Cardiac muscle cell (in vitro differentiated cells and primary cell): ENCODE measurements around the gene SND1. TPM values are rescaled to one million over a fixed set of nuclear protein-coding genes. Genes with fewer than 3 reads are reported as not detected.
"Not testable (repeated sequence)": the region's sequence is repeated elsewhere in the genome, so short reads cannot be mapped to it uniquely, and the experiment has no call there.

Experiments
- DNase-seq, 2 donors: peaks; one replicate each; pipeline versions ENCODE4 v3.0.0 to v3.0.0-alpha.2; 2010 to 2017; ENCODE audit warnings: low read depth in 1 of 2, low spot score in 1 of 2
- H3K27ac ChIP-seq: fragments of 200-600 bp; sonication (generic); 2 replicates; pipeline ENCODE4 v1.5.1; 2016
- H3K27me3 ChIP-seq: fragments of 200-600 bp; sonication (generic); 2 replicates; pipeline ENCODE4 v1.6.0; 2016; ENCODE audit warnings: control low read depth
- H3K36me3 ChIP-seq: fragments of 200-600 bp; sonication (generic); 2 replicates; pipeline ENCODE4 v1.5.1; 2016; ENCODE audit warnings: control low read depth
- H3K4me1 ChIP-seq: fragments of 200-600 bp; sonication (generic); 2 replicates; pipeline ENCODE4 v1.8.1; 2017; ENCODE audit warnings: low read depth, mild to moderate bottlenecking, mixed run types
- H3K4me3 ChIP-seq: fragments of 200-600 bp; sonication (generic); 2 replicates; pipeline ENCODE4 v1.5.1; 2016; ENCODE audit warnings: mild to moderate bottlenecking
- H3K9me3 ChIP-seq: fragments of 200-600 bp; sonication (generic); 2 replicates; pipeline ENCODE4 v1.5.1; 2017; ENCODE audit warnings: low read depth, mild to moderate bottlenecking, control low read depth
- CTCF ChIP-seq: IDR thresholded peaks from 2 replicates; pipeline ENCODE4 v1.5.1; 2012; ENCODE audit warnings: low read depth, mild to moderate bottlenecking, low read length
- polyA plus RNA-seq: library from polyadenylated mRNA; unstranded; fragments of >200 nt; fragmentation: Nextera tagmentation; extraction: Ambion mirVana; gene quantifications from 2 replicates; pipeline ENCODE4 v1.2.1, GENCODE V29; 2016
- total RNA-seq: library from RNA; depleted of rRNA; stranded (reverse); fragments of >200 nt; gene quantifications from 2 replicates; pipeline ENCODE4 v1.2.3, GENCODE V29; 2016

The SND1 gene
- total and polyA plus RNA-seq, 2 experiments from 2014 or later = 114 to 172 TPM

DNA sequence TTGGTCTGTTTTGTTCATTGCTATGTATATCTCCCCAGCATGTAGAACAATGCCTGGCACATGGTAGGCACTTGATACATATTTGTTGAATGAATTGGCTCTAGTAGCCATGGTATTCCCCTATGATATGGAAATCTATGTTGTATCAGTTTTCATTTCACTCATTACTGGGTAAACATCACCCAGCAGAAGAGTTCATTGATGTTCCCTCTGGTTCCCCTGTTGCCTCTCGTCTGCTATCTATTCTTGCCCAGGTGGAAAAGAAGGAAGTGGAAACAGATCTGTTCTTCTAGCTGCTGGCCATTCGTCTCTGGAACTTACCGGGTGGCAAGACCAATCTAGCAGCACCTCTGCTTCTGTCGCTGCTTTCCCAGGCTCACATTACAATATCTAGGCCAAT is 307.8 kb downstream of the SND1 start:
- H3K27me3 ChIP-seq = no peaks in the 10 kb centered on the region
- peaks cover 7% of the 10 kb centered on the region for H3K4me1 ChIP-seq
- DNase-seq = no peak
- H3K36me3 ChIP-seq = no peaks in the 10 kb centered on the region
- TF ChIP-seq CTCF = no peak
- H3K4me3 ChIP-seq = no peak overlapping the region
- H3K9me3 ChIP-seq = no peaks in the 10 kb centered on the region
- H3K27ac ChIP-seq = no peak overlapping the region

DNA sequence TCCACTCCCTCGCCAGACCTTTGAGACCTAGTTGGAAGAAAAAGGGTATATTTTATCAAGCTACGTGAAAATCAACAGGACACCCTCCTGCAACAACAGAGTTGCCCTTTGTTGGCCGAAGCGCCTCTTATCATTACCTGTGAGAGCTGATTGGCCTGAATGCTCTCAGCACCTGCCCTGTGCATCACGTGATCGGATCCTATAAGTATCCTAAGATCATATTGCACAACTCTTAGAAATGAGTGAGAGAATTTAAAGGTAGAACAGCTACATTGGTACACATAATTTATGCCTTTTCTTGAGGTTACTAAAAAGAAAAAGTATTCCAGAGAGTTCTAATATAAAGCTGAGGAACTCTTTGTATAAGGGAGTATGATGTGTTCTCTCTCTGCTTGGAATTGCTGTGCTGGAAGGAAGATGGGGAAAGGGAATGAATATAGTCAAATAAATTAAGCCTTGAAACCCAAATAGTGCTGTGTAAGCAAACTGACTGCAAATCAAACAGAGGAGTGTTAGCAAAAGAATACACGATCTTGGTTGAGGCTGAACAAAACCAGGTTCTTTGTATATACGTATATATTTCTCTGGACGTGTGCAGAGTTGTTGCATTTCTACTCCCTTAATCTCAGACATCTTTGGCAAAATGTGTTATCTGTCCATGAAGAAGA is 309.9 kb downstream of the SND1 start:
- DNase-seq = no peak
- H3K27me3 ChIP-seq = no peaks in the 10 kb centered on the region
- H3K27ac ChIP-seq = no peak overlapping the region
- H3K4me3 ChIP-seq = no peak overlapping the region
- peaks cover 7% of the 10 kb centered on the region for H3K4me1 ChIP-seq
- no peaks in the 10 kb centered on the region for H3K9me3 ChIP-seq
- H3K36me3 ChIP-seq = no peaks in the 10 kb centered on the region
- TF ChIP-seq CTCF = no peak

DNA sequence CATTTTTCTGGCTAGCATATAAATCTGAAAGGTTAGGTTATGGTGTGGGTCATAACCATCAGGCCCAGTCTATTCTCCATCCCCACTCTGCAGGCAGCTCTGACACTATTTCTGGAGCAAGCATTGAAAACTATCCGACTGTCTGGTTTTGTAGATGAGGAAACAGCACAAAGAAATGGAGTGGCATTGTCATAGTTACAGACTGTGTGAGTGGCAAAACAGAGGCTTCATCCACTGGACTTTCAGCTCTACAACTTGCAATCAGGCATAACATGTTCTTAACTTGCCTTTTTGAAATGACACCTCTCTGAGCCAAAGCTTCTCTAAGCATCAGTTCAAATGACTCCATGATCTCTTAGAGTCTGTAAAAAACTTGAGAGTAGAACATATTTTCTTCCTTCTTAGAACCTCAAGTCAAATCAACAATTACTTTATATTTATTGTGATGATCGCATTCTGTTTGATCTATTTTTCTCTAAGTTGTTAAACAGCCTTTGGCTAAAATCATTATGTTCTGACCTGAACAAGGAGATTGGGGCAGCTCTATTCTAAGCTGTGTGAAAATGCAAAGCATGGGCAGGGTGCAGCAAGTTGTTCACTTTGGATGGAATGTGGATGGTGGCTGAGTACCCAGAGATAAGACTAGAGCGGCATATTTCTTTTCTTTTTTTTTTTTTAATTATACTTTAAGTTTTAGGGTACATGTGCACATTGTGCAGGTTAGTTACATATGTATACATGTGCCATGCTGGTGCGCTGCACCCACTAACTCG is 310.8 kb downstream of the SND1 start:
- H3K4me1 ChIP-seq = peaks cover 7% of the 10 kb centered on the region
- DNase-seq = no peak
- no peak overlapping the region for H3K4me3 ChIP-seq
- H3K36me3 ChIP-seq = no peaks in the 10 kb centered on the region
- H3K9me3 ChIP-seq = no peaks in the 10 kb centered on the region
- no peak for TF ChIP-seq CTCF
- no peaks in the 10 kb centered on the region for H3K27me3 ChIP-seq
- H3K27ac ChIP-seq = no peak overlapping the region

DNA sequence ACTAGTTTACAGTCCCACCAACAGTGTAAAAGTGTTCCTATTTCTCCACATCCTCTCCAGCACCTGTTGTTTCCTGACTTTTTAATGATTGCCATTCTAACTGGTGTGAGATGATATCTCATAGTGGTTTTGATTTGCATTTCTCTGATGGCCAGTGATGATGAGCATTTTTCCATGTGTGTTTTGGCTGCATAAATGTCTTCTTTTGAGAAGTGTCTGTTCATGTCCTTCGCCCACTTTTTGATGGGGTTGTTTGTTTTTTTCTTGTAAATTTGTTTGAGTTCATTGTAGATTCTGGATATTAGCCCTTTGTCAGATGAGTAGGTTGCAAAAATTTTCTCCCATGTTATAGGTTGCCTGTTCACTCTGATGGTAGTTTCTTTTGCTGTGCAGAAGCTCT is 311.9 kb downstream of the SND1 start:
- not testable (repeated sequence) for H3K27me3 ChIP-seq, H3K27ac ChIP-seq, H3K4me1 ChIP-seq, H3K4me3 ChIP-seq, DNase-seq, H3K9me3 ChIP-seq, H3K36me3 ChIP-seq

DNA sequence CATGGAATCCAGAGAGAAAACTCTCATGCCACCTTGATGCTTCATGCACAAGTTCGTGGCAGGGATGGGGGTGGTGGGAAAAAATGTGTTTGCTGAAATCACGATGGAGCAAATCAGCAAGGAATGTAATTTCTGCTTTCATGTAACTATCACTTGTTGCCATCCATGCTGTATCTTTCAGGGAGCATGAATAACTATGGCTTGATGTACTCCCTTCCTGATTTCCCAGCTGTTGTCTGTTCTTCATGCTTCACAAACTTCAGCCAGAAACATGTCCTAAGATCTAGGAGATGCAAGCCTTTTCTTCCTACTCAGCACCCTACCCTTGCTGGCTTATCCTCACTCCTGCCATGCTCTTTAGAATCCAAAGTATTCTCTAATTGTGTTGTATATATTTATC is 315.3 kb downstream of the SND1 start:
- Histone ChIP-seq H3K4me3 (no peak overlapping the region), H3K9me3 (no peaks in the 10 kb centered on the region), H3K27ac (no peak overlapping the region), H3K4me1 (no peaks in the 10 kb centered on the region), H3K36me3 (no peaks in the 10 kb centered on the region), H3K27me3 (no peaks in the 10 kb centered on the region)
- TF ChIP-seq CTCF = no peak
- no peak for DNase-seq

- H3K4me1 ChIP-seq = peaks cover 5% of the 10 kb centered on the region
- no peaks in the 10 kb centered on the region for H3K36me3 ChIP-seq
- no peak for TF ChIP-seq CTCF
- DNase-seq = peak in 1 of 2 donors; percentile 30
- H3K4me3 ChIP-seq = no peak overlapping the region
- no peaks in the 10 kb centered on the region for H3K27me3 ChIP-seq
- H3K9me3 ChIP-seq = no peaks in the 10 kb centered on the region
- no peak overlapping the region for H3K27ac ChIP-seq
Observed at GRCh38 chr7:127968547-127968946, 316.6 kb downstream of the SND1 start.
